ENCODE data around the gene GNG11. TPM values are rescaled to one million over a fixed set of nuclear protein-coding genes. Genes with fewer than 3 reads are reported as not detected.
A peak's percentile ranks its signal among the peaks of the same experiment; 100 is the strongest.

Gene GNG11
- total and polyA plus RNA-seq, 2 donors (not counting 1 experiment from before 2014, with no cell fraction given), result 27.2 to 46.1 TPM

DNA sequence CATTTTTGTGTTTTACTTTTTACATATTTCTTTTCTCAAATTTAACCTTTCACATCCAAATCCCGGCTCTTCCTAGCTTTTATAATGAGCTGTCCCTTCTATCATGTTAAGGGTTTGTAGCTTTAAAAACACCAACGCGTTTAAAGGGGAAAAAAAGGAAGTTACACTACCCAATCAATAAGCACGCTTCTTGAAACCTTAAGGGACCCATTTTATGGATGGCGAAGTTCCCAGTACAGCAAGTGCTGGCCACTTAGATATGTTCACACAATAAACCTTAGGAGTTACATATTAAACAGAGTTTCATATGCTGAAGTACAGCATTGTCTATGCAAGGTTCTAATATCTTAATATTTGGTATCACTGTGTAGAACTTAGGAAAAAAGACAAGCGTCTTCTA, 1.8 kb downstream of the GNG11 start:
- peak in 1 of 2 donors; percentile 32 for DNase-seq (ENCODE audit: low read depth in 2 of 2)
- no peaks in the 10 kb centered on the region for H3K9me3 ChIP-seq (ENCODE audit: control insufficient read depth, insufficient read depth, low read depth, low read length)
- peak overlapping the region; percentile 94 for H3K4me2 ChIP-seq (ENCODE audit: extremely low read depth, insufficient read depth, low read length)
- no peaks in the 10 kb centered on the region for H3K27me3 ChIP-seq (ENCODE audit: control insufficient read depth, insufficient read depth, low read length)
- no peak overlapping the region for H3K9ac ChIP-seq (ENCODE audit: insufficient read depth, low read length)
- H3K4me1 ChIP-seq (ENCODE audit: control insufficient read depth, extremely low read depth, insufficient read depth, low read length), result no peaks in the 10 kb centered on the region
- H3K79me2 ChIP-seq (ENCODE audit: control insufficient read depth, insufficient read depth, low read length), result peaks cover 37% of the 10 kb centered on the region
- TF ChIP-seq EZH2 (IDR thresholded peaks at IDR 0.05; ENCODE audit: low read length, missing control alignments), result no peak
- TF ChIP-seq, protein P1, sequence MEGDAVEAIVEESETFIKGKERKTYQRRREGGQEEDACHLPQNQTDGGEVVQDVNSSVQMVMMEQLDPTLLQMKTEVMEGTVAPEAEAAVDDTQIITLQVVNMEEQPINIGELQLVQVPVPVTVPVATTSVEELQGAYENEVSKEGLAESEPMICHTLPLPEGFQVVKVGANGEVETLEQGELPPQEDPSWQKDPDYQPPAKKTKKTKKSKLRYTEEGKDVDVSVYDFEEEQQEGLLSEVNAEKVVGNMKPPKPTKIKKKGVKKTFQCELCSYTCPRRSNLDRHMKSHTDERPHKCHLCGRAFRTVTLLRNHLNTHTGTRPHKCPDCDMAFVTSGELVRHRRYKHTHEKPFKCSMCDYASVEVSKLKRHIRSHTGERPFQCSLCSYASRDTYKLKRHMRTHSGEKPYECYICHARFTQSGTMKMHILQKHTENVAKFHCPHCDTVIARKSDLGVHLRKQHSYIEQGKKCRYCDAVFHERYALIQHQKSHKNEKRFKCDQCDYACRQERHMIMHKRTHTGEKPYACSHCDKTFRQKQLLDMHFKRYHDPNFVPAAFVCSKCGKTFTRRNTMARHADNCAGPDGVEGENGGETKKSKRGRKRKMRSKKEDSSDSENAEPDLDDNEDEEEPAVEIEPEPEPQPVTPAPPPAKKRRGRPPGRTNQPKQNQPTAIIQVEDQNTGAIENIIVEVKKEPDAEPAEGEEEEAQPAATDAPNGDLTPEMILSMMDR (conservative IDR thresholded peaks at IDR 0.05 in 1 of 2, IDR thresholded peaks at IDR 0.05 in 1 of 2; ENCODE audit: low read depth in 1 of 2, low read length in 2 of 2), result no peak
- H2AFZ ChIP-seq (ENCODE audit: low read length), result no peak overlapping the region
- H3K4me3 ChIP-seq (replicated peaks in 1 of 4; ENCODE audit: control extremely low read depth in 1 of 4, insufficient read depth in 1 of 4, low read depth in 3 of 4, low read length in 4 of 4), result peak overlapping the region; percentile 67 to 78 (median 72)
- no peaks in the 10 kb centered on the region for H4K20me1 ChIP-seq (ENCODE audit: control insufficient read depth, extremely low read depth, insufficient read depth, low read length)
- H3K36me3 ChIP-seq (ENCODE audit: control insufficient read depth, insufficient read depth, low read length), result peaks cover 8% of the 10 kb centered on the region
- peak overlapping the region; percentile 0 for H3K27ac ChIP-seq (ENCODE audit: insufficient read depth, low read length)

DNA sequence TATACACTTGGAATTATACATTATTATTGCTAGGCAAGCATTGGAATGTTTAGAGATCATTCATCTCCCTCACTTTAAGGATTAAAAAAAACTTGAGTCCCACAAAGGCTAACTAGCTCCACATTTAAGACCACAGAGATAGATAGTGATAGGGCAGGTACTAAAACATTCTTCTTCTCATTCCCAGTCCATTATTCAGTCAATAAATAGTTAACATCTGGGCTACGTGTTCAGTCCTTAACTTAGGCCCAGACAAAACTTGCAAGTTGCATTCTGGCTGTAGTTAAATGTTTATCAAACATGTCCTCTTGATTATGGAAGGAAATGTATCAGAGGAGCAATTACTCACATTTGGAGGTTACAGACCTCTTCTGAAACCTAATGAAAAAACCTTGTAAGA, 2.4 kb downstream of the GNG11 start:
- Histone ChIP-seq H3K36me3 (ENCODE audit: control insufficient read depth, insufficient read depth, low read length) (peaks cover 8% of the 10 kb centered on the region), H3K4me2 (ENCODE audit: extremely low read depth, insufficient read depth, low read length) (peak overlapping the region; percentile 94), H4K20me1 (ENCODE audit: control insufficient read depth, extremely low read depth, insufficient read depth, low read length) (no peaks in the 10 kb centered on the region), H3K79me2 (ENCODE audit: control insufficient read depth, insufficient read depth, low read length) (peaks cover 37% of the 10 kb centered on the region), H3K9me3 (ENCODE audit: control insufficient read depth, insufficient read depth, low read depth, low read length) (no peaks in the 10 kb centered on the region), H3K4me3 (replicated peaks in 1 of 4; ENCODE audit: control extremely low read depth in 1 of 4, insufficient read depth in 1 of 4, low read depth in 3 of 4, low read length in 4 of 4) (peak overlapping the region; percentile 67 to 78 (median 72)), H3K4me1 (ENCODE audit: control insufficient read depth, extremely low read depth, insufficient read depth, low read length) (no peaks in the 10 kb centered on the region), H3K27me3 (ENCODE audit: control insufficient read depth, insufficient read depth, low read length) (no peaks in the 10 kb centered on the region), H3K27ac (ENCODE audit: insufficient read depth, low read length) (peak overlapping the region; percentile 0), H2AFZ (ENCODE audit: low read length) (no peak overlapping the region), H3K9ac (ENCODE audit: insufficient read depth, low read length) (peak overlapping the region; percentile 34)
- DNase-seq (ENCODE audit: low read depth in 2 of 2), result peak; percentile 23 to 55
- TF ChIP-seq EZH2 (IDR thresholded peaks at IDR 0.05; ENCODE audit: low read length, missing control alignments), result no peak
- TF ChIP-seq, protein P1 (conservative IDR thresholded peaks at IDR 0.05 in 1 of 2, IDR thresholded peaks at IDR 0.05 in 1 of 2; ENCODE audit: low read depth in 1 of 2, low read length in 2 of 2), result no peak

DNA sequence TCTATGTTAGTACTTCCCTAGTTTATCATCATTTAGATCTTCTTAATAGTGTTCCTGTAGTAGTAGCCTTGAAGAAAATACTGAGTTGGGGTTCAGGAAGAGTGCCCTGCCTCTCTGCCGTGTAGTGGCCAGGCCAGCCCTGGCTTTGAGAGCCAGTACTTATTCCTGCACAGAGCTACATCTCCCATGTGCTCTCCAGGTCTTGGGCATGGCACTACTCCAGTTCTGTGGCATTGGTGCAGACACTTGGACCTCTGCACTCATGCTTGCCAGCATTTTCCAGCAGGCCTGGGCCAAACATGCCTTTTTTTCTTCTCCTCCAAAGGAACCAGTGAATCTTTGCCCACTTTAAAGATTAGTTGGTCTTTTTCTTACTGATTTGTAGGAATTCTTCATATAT, 5.3 kb downstream of the GNG11 start:
- Histone ChIP-seq H4K20me1 (ENCODE audit: control insufficient read depth, extremely low read depth, insufficient read depth, low read length) (no peaks in the 10 kb centered on the region), H3K4me2 (ENCODE audit: extremely low read depth, insufficient read depth, low read length) (no peak overlapping the region), H2AFZ (ENCODE audit: low read length) (no peak overlapping the region), H3K4me1 (ENCODE audit: control insufficient read depth, extremely low read depth, insufficient read depth, low read length) (no peaks in the 10 kb centered on the region), H3K27me3 (ENCODE audit: control insufficient read depth, insufficient read depth, low read length) (no peaks in the 10 kb centered on the region), H3K4me3 (replicated peaks in 1 of 4; ENCODE audit: control extremely low read depth in 1 of 4, insufficient read depth in 1 of 4, low read depth in 3 of 4, low read length in 4 of 4) (no peak overlapping the region), H3K9me3 (ENCODE audit: control insufficient read depth, insufficient read depth, low read depth, low read length) (no peaks in the 10 kb centered on the region), H3K79me2 (ENCODE audit: control insufficient read depth, insufficient read depth, low read length) (peaks cover 33% of the 10 kb centered on the region), H3K27ac (ENCODE audit: insufficient read depth, low read length) (no peak overlapping the region), H3K9ac (ENCODE audit: insufficient read depth, low read length) (no peak overlapping the region), H3K36me3 (ENCODE audit: control insufficient read depth, insufficient read depth, low read length) (peaks cover 8% of the 10 kb centered on the region)
- TF ChIP-seq, protein P1 (conservative IDR thresholded peaks at IDR 0.05 in 1 of 2, IDR thresholded peaks at IDR 0.05 in 1 of 2; ENCODE audit: low read depth in 1 of 2, low read length in 2 of 2), result no peak
- no peak for TF ChIP-seq EZH2 (IDR thresholded peaks at IDR 0.05; ENCODE audit: low read length, missing control alignments)
- DNase-seq (ENCODE audit: low read depth in 2 of 2), result no peak
